Liver (tissue), 9 donors: ENCODE data around the gene SLC38A3. TPM values are rescaled to one million over a fixed set of nuclear protein-coding genes. Genes with fewer than 3 reads are reported as not detected.
"Not testable (repeated sequence)": the region's sequence is repeated elsewhere in the genome, so short reads cannot be mapped to it uniquely, and the experiment has no call there.

Experiments
- DNase-seq: peaks from one replicate; pipeline ENCODE4 v3.0.0-alpha.2; 2017; ENCODE audit warnings: low spot score
- H3K27ac ChIP-seq, 2 donors: one replicate each; pipeline ENCODE4 v1.7.0; 2013; ENCODE audit warnings: inconsistent platforms in 2 of 2, low read length in 2 of 2, control low read depth in 1 of 2, low read depth in 1 of 2, mild to moderate bottlenecking in 1 of 2
- H3K27me3 ChIP-seq, 4 donors: one replicate each; pipeline versions ENCODE4 v1.6.1 to v1.7.0; 2013; ENCODE audit warnings: low read length in 3 of 4, inconsistent platforms in 1 of 4, mild to moderate bottlenecking in 1 of 4, moderate library complexity in 1 of 4; ENCODE audit not compliant: control insufficient read depth in 4 of 4, insufficient read depth in 4 of 4
- H3K36me3 ChIP-seq, 4 donors: one replicate each; pipeline versions ENCODE4 v1.6.1 to v1.7.0; 2013; ENCODE audit warnings: low read length in 3 of 4, mild to moderate bottlenecking in 3 of 4, low read depth in 1 of 4, moderate library complexity in 1 of 4; ENCODE audit not compliant: control insufficient read depth in 4 of 4, insufficient read depth in 3 of 4
- H3K4me1 ChIP-seq, 4 donors: one replicate each; pipeline versions ENCODE4 v1.6.1 to v1.7.0; 2013; ENCODE audit warnings: low read length in 3 of 4, mild to moderate bottlenecking in 3 of 4, moderate library complexity in 1 of 4; ENCODE audit not compliant: control insufficient read depth in 4 of 4, insufficient read depth in 4 of 4
- H3K4me3 ChIP-seq, 3 donors: one replicate each; pipeline versions ENCODE4 v1.6.1 to v1.7.0; 2013; ENCODE audit warnings: low read length in 3 of 3, control low read depth in 1 of 3, low read depth in 1 of 3, mild to moderate bottlenecking in 1 of 3
- H3K9ac ChIP-seq, 2 donors: one replicate each; pipeline ENCODE4 v1.7.0; 2013; ENCODE audit warnings: low read length in 2 of 2, mild to moderate bottlenecking in 2 of 2, moderate library complexity in 2 of 2, control low read depth in 1 of 2, low read depth in 1 of 2
- H3K9me3 ChIP-seq, 4 donors: one replicate each; pipeline versions ENCODE4 v1.6.1 to v1.7.0; 2013; ENCODE audit warnings: low read length in 3 of 4; ENCODE audit not compliant: control insufficient read depth in 4 of 4
- ATF3 ChIP-seq: IDR thresholded peaks from 2 replicates; pipeline ENCODE4 v1.6.1; 2016; ENCODE audit warnings: antibody characterized with exemption
- EGR1 ChIP-seq, 2 donors: IDR thresholded peaks; 2 replicates each; pipeline ENCODE4 v1.6.1; 2016 to 2018; ENCODE audit warnings: antibody characterized with exemption in 2 of 2, low read depth in 2 of 2
- FOXA1 ChIP-seq: IDR thresholded peaks from 2 replicates; pipeline ENCODE4 v1.6.1; 2016; ENCODE audit warnings: antibody characterized with exemption
- FOXA2 ChIP-seq: IDR thresholded peaks from 2 replicates; pipeline ENCODE4 v1.6.1; 2016; ENCODE audit warnings: antibody characterized with exemption
- GABPA ChIP-seq, 2 donors: IDR thresholded peaks in 1 of 2; conservative IDR thresholded peaks in 1 of 2; 2 replicates each; pipeline ENCODE4 v1.6.1; 2016; ENCODE audit warnings: antibody characterized with exemption in 2 of 2, mild to moderate bottlenecking in 1 of 2, moderate library complexity in 1 of 2
- HNF4A ChIP-seq, 2 donors: conservative IDR thresholded peaks; 2 replicates each; pipeline ENCODE4 v1.6.1; 2016; ENCODE audit warnings: antibody characterized with exemption in 2 of 2, mild to moderate bottlenecking in 2 of 2
- HNF4G ChIP-seq: IDR thresholded peaks from 2 replicates; pipeline ENCODE4 v1.6.1; 2016; ENCODE audit warnings: antibody characterized with exemption
- JUND ChIP-seq, 2 donors: IDR thresholded peaks; 2 replicates each; pipeline ENCODE4 v1.6.1; 2016; ENCODE audit warnings: antibody characterized with exemption in 2 of 2
- NR2F2 ChIP-seq: IDR thresholded peaks from 2 replicates; pipeline ENCODE4 v1.6.1; 2016; ENCODE audit warnings: antibody characterized with exemption
- RAD21 ChIP-seq, 2 donors: IDR thresholded peaks; 2 replicates each; pipeline ENCODE4 v1.6.1; 2016; ENCODE audit warnings: antibody characterized with exemption in 2 of 2, mild to moderate bottlenecking in 2 of 2
- RXRA ChIP-seq, 2 donors: IDR thresholded peaks; 2 replicates each; pipeline ENCODE4 v1.6.1; 2017 to 2018; ENCODE audit warnings: antibody characterized with exemption in 2 of 2, mild to moderate bottlenecking in 1 of 2
- SP1 ChIP-seq: IDR thresholded peaks from 2 replicates; pipeline ENCODE4 v1.6.1; 2018; ENCODE audit warnings: antibody characterized with exemption, mild to moderate bottlenecking
- TAF1 ChIP-seq: conservative IDR thresholded peaks from 2 replicates; pipeline ENCODE4 v1.6.1; 2016; ENCODE audit warnings: antibody characterized with exemption, mild to moderate bottlenecking
- YY1 ChIP-seq: IDR thresholded peaks from 2 replicates; pipeline ENCODE4 v1.6.1; 2016; ENCODE audit warnings: antibody characterized with exemption, mild to moderate bottlenecking
- WGBS: extraction: QIAGEN DNeasy Blood & Tissue Kit; methylation state at CpG from one replicate; pipeline ENCODE4 v1.1.7; 2013; 5-methylcytosine and 5-hydroxymethylcytosine counted together
- polyA plus RNA-seq, 2 donors: library from polyadenylated mRNA; stranded (reverse) in 1 of 2; unstranded in 1 of 2; fragments of 200-250 nt in 1 of 2; fragments of >200 nt in 1 of 2; fragmentation: Nextera tagmentation in 1 of 2; extraction: Ambion mirVana in 1 of 2; gene quantifications; one replicate each; pipeline versions ENCODE4 v1.2.1 to v1.2.3, GENCODE V29; 2013 to 2015
- total RNA-seq, 2 donors: library from RNA; depleted of rRNA; stranded (reverse); fragments of >200 nt; gene quantifications; one replicate each; pipeline ENCODE4 v1.2.3, GENCODE V29; 2014
- TF ChIP-seq, protein P1 (sequence below): IDR thresholded peaks from 2 replicates; pipeline ENCODE4 v1.6.1; 2016; ENCODE audit warnings: antibody characterized with exemption
- TF ChIP-seq, protein P2 (sequence below): IDR thresholded peaks from 2 replicates; pipeline ENCODE4 v1.6.1; 2016; ENCODE audit warnings: antibody characterized with exemption, mild to moderate bottlenecking
- TF ChIP-seq, protein P3 (sequence below): fragments of 150-350 bp; IDR thresholded peaks from 2 replicates; pipeline ENCODE4 v1.5.1; 2017; ENCODE audit warnings: improper control_type of control experiment, low read depth, low read length; ENCODE audit not compliant: missing input control
- TF ChIP-seq, protein P4 (sequence below): IDR thresholded peaks from 2 replicates; pipeline ENCODE4 v1.6.1; 2016; ENCODE audit warnings: antibody characterized with exemption
- donor health status: healthy.
- donor health status: healthy.
- donor health status: healthy.
- donor health status: healthy.
- donor health status: healthy.

Gene SLC38A3
- total and polyA plus RNA-seq, 4 donors, result 98.1 to 180 (median 140) TPM

DNA sequence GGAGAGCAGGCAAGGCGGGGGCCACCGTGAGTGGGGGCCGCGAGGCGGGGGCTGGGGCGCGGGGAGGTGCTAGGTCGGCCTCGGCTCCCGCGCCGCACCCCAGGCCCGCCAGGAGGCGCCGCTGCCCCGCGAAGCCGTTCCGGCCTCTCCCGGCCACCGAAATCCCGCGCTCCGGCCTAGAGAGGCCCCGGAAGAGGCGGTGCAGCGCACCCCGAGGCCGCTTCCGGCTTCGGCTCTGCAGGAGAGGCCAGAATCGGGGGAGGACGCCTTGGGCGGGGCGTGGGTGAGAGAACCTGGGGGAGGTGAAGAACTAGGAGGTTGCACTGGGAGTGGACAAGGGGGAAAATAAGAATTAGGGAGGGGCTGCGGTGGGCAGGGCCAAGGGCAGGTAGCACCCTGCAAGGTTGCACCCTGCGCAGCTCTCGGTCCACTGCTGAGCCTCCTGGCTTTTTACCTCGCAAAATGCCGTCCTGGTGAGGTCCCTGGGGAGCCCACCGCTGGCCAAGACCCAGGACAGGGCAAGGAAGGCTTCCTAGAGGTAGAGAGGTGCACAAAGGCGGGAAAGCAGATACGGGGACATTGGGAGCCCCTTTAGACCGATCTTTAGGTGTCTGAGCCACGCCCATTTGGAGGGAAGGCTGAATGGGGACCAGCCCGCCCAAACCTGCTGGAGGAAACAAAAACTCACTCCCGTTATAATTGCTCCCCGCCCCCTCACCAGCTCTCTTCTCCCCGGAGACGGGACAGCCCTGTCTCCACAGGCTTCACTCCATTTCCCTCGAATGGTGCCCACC, 22.5 kb downstream of the SLC38A3 start:
- Histone ChIP-seq H3K9me3 (no peaks in the 10 kb centered on the region), H3K9ac (peak overlapping the region in 1 of 2 donors; percentile 43), H3K27ac (peak overlapping the region; percentile 48 to 69), H3K4me3 (peak overlapping the region; percentile 70 to 88 (median 77)), H3K36me3 (no peaks in the 10 kb centered on the region), H3K27me3 (no peaks in the 10 kb centered on the region), H3K4me1 (peaks cover 4 to 18% (median 11%) of the 10 kb centered on the region in 4 donors)
- DNase-seq, result peak; percentile 88
- under 1% methylated on average over 51 of the region's 51 CpGs for WGBS
- TF ChIP-seq HNF4A (conservative IDR thresholded peaks at IDR 0.05) (peak in 1 of 2 donors; percentile 27), SP1 (peak; percentile 53), FOXA2 (no peak), GABPA (IDR thresholded peaks at IDR 0.05 in 1 of 2, conservative IDR thresholded peaks at IDR 0.05 in 1 of 2) (peak; percentile 81 to 93), HNF4G (no peak), ATF3 (no peak), FOXA1 (no peak), NR2F2 (no peak), RXRA (IDR thresholded peaks at IDR 0.05) (peak in 1 of 2 donors; percentile 8), YY1 (peak; percentile 38), EGR1 (IDR thresholded peaks at IDR 0.05; ENCODE audit: low read depth in 2 of 2) (peak; percentile 23 to 56), RAD21 (IDR thresholded peaks at IDR 0.05) (peak; percentile 80 to 84), TAF1 (no peak), JUND (IDR thresholded peaks at IDR 0.05) (no peak)
- TF ChIP-seq, protein P1, sequence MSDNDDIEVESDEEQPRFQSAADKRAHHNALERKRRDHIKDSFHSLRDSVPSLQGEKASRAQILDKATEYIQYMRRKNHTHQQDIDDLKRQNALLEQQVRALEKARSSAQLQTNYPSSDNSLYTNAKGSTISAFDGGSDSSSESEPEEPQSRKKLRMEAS, result no peak
- TF ChIP-seq, protein P2, sequence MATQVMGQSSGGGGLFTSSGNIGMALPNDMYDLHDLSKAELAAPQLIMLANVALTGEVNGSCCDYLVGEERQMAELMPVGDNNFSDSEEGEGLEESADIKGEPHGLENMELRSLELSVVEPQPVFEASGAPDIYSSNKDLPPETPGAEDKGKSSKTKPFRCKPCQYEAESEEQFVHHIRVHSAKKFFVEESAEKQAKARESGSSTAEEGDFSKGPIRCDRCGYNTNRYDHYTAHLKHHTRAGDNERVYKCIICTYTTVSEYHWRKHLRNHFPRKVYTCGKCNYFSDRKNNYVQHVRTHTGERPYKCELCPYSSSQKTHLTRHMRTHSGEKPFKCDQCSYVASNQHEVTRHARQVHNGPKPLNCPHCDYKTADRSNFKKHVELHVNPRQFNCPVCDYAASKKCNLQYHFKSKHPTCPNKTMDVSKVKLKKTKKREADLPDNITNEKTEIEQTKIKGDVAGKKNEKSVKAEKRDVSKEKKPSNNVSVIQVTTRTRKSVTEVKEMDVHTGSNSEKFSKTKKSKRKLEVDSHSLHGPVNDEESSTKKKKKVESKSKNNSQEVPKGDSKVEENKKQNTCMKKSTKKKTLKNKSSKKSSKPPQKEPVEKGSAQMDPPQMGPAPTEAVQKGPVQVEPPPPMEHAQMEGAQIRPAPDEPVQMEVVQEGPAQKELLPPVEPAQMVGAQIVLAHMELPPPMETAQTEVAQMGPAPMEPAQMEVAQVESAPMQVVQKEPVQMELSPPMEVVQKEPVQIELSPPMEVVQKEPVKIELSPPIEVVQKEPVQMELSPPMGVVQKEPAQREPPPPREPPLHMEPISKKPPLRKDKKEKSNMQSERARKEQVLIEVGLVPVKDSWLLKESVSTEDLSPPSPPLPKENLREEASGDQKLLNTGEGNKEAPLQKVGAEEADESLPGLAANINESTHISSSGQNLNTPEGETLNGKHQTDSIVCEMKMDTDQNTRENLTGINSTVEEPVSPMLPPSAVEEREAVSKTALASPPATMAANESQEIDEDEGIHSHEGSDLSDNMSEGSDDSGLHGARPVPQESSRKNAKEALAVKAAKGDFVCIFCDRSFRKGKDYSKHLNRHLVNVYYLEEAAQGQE, result no peak
- TF ChIP-seq, protein P3, sequence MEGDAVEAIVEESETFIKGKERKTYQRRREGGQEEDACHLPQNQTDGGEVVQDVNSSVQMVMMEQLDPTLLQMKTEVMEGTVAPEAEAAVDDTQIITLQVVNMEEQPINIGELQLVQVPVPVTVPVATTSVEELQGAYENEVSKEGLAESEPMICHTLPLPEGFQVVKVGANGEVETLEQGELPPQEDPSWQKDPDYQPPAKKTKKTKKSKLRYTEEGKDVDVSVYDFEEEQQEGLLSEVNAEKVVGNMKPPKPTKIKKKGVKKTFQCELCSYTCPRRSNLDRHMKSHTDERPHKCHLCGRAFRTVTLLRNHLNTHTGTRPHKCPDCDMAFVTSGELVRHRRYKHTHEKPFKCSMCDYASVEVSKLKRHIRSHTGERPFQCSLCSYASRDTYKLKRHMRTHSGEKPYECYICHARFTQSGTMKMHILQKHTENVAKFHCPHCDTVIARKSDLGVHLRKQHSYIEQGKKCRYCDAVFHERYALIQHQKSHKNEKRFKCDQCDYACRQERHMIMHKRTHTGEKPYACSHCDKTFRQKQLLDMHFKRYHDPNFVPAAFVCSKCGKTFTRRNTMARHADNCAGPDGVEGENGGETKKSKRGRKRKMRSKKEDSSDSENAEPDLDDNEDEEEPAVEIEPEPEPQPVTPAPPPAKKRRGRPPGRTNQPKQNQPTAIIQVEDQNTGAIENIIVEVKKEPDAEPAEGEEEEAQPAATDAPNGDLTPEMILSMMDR, result peak; percentile 89
- TF ChIP-seq, protein P4, sequence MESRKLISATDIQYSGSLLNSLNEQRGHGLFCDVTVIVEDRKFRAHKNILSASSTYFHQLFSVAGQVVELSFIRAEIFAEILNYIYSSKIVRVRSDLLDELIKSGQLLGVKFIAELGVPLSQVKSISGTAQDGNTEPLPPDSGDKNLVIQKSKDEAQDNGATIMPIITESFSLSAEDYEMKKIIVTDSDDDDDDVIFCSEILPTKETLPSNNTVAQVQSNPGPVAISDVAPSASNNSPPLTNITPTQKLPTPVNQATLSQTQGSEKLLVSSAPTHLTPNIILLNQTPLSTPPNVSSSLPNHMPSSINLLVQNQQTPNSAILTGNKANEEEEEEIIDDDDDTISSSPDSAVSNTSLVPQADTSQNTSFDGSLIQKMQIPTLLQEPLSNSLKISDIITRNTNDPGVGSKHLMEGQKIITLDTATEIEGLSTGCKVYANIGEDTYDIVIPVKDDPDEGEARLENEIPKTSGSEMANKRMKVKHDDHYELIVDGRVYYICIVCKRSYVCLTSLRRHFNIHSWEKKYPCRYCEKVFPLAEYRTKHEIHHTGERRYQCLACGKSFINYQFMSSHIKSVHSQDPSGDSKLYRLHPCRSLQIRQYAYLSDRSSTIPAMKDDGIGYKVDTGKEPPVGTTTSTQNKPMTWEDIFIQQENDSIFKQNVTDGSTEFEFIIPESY, result no peak

- H3K36me3 ChIP-seq, H3K9me3 ChIP-seq, DNase-seq, H3K9ac ChIP-seq, H3K27me3 ChIP-seq: not testable (repeated sequence)
- Histone ChIP-seq H3K4me1 (peaks cover 4 to 18% (median 11%) of the 10 kb centered on the region in 4 donors), H3K4me3 (peak overlapping the region; percentile 70 to 88 (median 77)), H3K27ac (peak overlapping the region in 1 of 2 donors; percentile 69)
- 56% methylated on average over 15 of the region's 15 CpGs for WGBS
Measured at GRCh38 chr3:50228184-50228763, 23.2 kb downstream of the SLC38A3 start.
